GM23248 (cell line): ENCODE results near the gene FCGR3B.
"Not testable (repeated sequence)": the region's sequence is repeated elsewhere in the genome, so short reads cannot be mapped to it uniquely, and the experiment has no call there.

Experiments used
- EZH2 ChIP-seq: fragments of 200-600 bp; sonication (generic); IDR thresholded peaks from 2 replicates; pipeline ENCODE4 v1.6.1; 2018; ENCODE audit warnings: antibody characterized with exemption, mild to moderate bottlenecking; ENCODE audit not compliant: insufficient read depth, poor library complexity, severe bottlenecking
- EZH2phosphoT487 ChIP-seq: fragments of 200-600 bp; sonication (generic); IDR thresholded peaks from 2 replicates; pipeline ENCODE4 v1.6.1; 2018; ENCODE audit warnings: antibody characterized with exemption, moderate library complexity, mild to moderate bottlenecking, low read depth; ENCODE audit not compliant: insufficient read depth

GRCh38 chr1:161594269-161594984, 36.5 kb downstream of the FCGR3B start:
- not testable (repeated sequence) for TF ChIP-seq EZH2, EZH2phosphoT487
